ENCODE results near the gene UBALD1. TPM values are rescaled to one million over a fixed set of nuclear protein-coding genes. Genes with fewer than 3 reads are reported as not detected.
A peak's percentile ranks its signal among the peaks of the same experiment; 100 is the strongest.

UBALD1 gene
- total and polyA plus RNA-seq, 9 of the 15 experiments (the other 6 are each of a cell fraction or from before 2014, with no cell fraction given): 1.3 to 38.0 (median 6.2) TPM; not detected in 2

GRCh38 chr16:4614571-4615383, at the start of gene UBALD1 (continued):
- TF ChIP-seq KDM5B (IDR thresholded peaks at IDR 0.05; ENCODE audit: insufficient replicate concordance, low read depth, low read length) (peak; percentile 65), RNF2 (IDR thresholded peaks at IDR 0.05) (0 out of 2 replicates have a peak, but pooled peaks have one; percentile 17), GATAD2A (IDR thresholded peaks at IDR 0.05) (0 out of 2 replicates have a peak, but pooled peaks have one; percentile 50), KLF13 (tag; IDR thresholded peaks at IDR 0.05; ENCODE audit: borderline replicate concordance, low read depth) (peak; percentile 72; the same call in 1 of the 2 replicates), SMAD1 (IDR thresholded peaks at IDR 0.05; ENCODE audit: low read depth, low read length, partially characterized antibody) (peak; percentile 85), PKNOX1 (IDR thresholded peaks at IDR 0.05) (no peak), ZNF668 (CRISPR knock-in tag; IDR thresholded peaks at IDR 0.05) (0 out of 2 replicates have a peak, but pooled peaks have one; percentile 41), SNIP1 (IDR thresholded peaks at IDR 0.05; ENCODE audit: low read depth) (no peak), PRDM10 (IDR thresholded peaks at IDR 0.05; ENCODE audit: partially characterized antibody) (peak; percentile 13), ZNF121 (CRISPR knock-in tag; conservative IDR thresholded peaks at IDR 0.05) (no peak), SAP30 (IDR thresholded peaks at IDR 0.05; ENCODE audit: borderline replicate concordance, insufficient read depth, low read depth, low read length, poor library complexity, severe bottlenecking) (peak; percentile 48), ZMIZ1 (IDR thresholded peaks at IDR 0.05; ENCODE audit: low read depth in 2 of 2, low read length in 2 of 2) (0 out of 4 replicates have a peak, but pooled peaks of 1 of the 2 experiments have one; percentile 16), MXD1 (CRISPR knock-in tag; IDR thresholded peaks at IDR 0.05; ENCODE audit: borderline replicate concordance, poor library complexity, severe bottlenecking) (no peak), RCOR1 (IDR thresholded peaks at IDR 0.05; ENCODE audit: borderline replicate concordance in 1 of 2, low read depth in 2 of 2, low read length in 2 of 2) (peak in 1 of 2 experiments; percentile 44; a peak in 1 of 4 replicates), ZNF778 (CRISPR knock-in tag; IDR thresholded peaks at IDR 0.05) (no peak), ZBTB7A (IDR thresholded peaks at IDR 0.05; ENCODE audit: borderline replicate concordance, control insufficient read depth, low read depth, low read length) (peak; percentile 71), HNRNPUL1 (IDR thresholded peaks at IDR 0.05; ENCODE audit: low read length) (no peak)
